ENCODE measurements around the gene ERVK3-1. TPM values are rescaled to one million over a fixed set of nuclear protein-coding genes. Genes with fewer than 3 reads are reported as not detected.

ERVK3-1 gene
- total and polyA plus RNA-seq, 2 of the 8 experiments (the other 6 are each of a cell fraction or from before 2014, with no cell fraction given): 29.9 to 31.5 TPM

DNA sequence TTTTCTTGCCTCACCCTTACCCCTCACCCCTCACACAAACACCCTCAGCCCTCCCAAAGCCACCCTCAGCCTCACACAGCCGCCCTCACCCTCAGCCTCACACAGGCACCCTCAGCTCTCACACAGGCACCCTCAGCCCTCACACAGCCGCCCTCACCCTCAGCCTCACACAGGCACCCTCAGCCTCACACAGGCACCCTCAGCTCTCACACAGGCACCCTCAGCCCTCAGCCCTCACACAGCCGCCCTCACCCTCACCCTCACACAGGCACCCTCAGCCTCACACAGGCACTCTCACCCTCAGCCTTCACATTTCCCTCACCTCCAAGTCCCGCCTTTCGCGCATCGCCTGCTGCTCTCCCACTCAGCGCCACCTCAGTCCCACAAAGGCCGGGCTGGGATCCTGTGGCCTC, 21.3 kb downstream of the ERVK3-1 start (continued):
- no peak for TF ChIP-seq RNF2 (IDR thresholded peaks at IDR 0.05; ENCODE audit: borderline replicate concordance, low read depth, low read length, missing control alignments, poor library complexity, severe bottlenecking)
- no peak for TF ChIP-seq SIX5 (IDR thresholded peaks at IDR 0.05; ENCODE audit: low read depth, low read length)
- TF ChIP-seq KDM4A (IDR thresholded peaks at IDR 0.05; ENCODE audit: low read depth, low read length, severe bottlenecking): no peak
